IPS-NIHi11 (cell line): Measurements from ENCODE around the gene MYO5B.

Experiments used
- DNase-seq: peaks from one replicate; pipeline ENCODE4 v3.0.0; 2012; ENCODE audit warnings: mixed read lengths, low spot score

Gene MYO5B

GRCh38 chr18:50151926-50152325 lies 43.0 kb downstream of the MYO5B start:
- no peak for DNase-seq

GRCh38 chr18:50144540-50144939 lies 50.4 kb downstream of the MYO5B start:
- DNase-seq = no peak

GRCh38 chr18:50143886-50144285 lies 51.1 kb downstream of the MYO5B start:
- no peak for DNase-seq

GRCh38 chr18:50143294-50143693 lies 51.7 kb downstream of the MYO5B start:
- no peak for DNase-seq

- DNase-seq = no peak
These were observed 52.4 kb downstream of the MYO5B start for GRCh38 chr18:50142441-50143120.

- DNase-seq = no peak
These were observed 56.5 kb downstream of the MYO5B start for GRCh38 chr18:50138181-50139064.

GRCh38 chr18:50135903-50136302 lies 59.0 kb downstream of the MYO5B start:
- no peak for DNase-seq

- DNase-seq = no peak
These were observed 61.4 kb downstream of the MYO5B start for GRCh38 chr18:50133526-50133925.

- DNase-seq = no peak
These were observed 63.4 kb downstream of the MYO5B start for GRCh38 chr18:50131591-50131990.

- DNase-seq = peak; percentile 35
These were observed 66.3 kb downstream of the MYO5B start for GRCh38 chr18:50128506-50129271.

- DNase-seq = no peak
These were observed 67.3 kb downstream of the MYO5B start for GRCh38 chr18:50127516-50128210.

GRCh38 chr18:50126471-50126870 lies 68.5 kb downstream of the MYO5B start:
- DNase-seq = no peak

- DNase-seq = no peak
These were observed 69.5 kb downstream of the MYO5B start for GRCh38 chr18:50125456-50125855.

- no peak for DNase-seq
These were observed 75.7 kb downstream of the MYO5B start for GRCh38 chr18:50119296-50119695.

GRCh38 chr18:50117863-50118262 lies 77.1 kb downstream of the MYO5B start:
- DNase-seq = no peak

- DNase-seq = no peak
These were observed 79.9 kb downstream of the MYO5B start for GRCh38 chr18:50115095-50115494.

GRCh38 chr18:50114448-50114847 lies 80.5 kb downstream of the MYO5B start:
- no peak for DNase-seq

GRCh38 chr18:50113726-50114125 lies 81.2 kb downstream of the MYO5B start:
- DNase-seq = no peak

- no peak for DNase-seq
These were observed 83.5 kb downstream of the MYO5B start for GRCh38 chr18:50111398-50111797.

- DNase-seq = no peak
These were observed 87.4 kb downstream of the MYO5B start for GRCh38 chr18:50107468-50107977.

- no peak for DNase-seq
These were observed 89.9 kb downstream of the MYO5B start for GRCh38 chr18:50105027-50105426.

GRCh38 chr18:50104421-50104820 lies 90.5 kb downstream of the MYO5B start:
- DNase-seq = no peak
